SK-N-SH treated with all-trans-retinoic acid at 6 μM for 48 hours (cell line): ENCODE measurements around the gene ZP1.

ENCODE experiments used
- ATAC-seq: fragments of 200-7000 bp; cut with Tn5 transposase; 3 replicates; pipeline ENCODE4 v1.9.1; 2020; ENCODE audit warnings: mild to moderate bottlenecking, moderate library complexity
- ARNTL ChIP-seq: fragments of 450-650 bp; formaldehyde crosslinking; IDR thresholded peaks from 2 replicates; pipeline ENCODE4 v1.5.0; 2020; ENCODE audit warnings: low read depth, mild to moderate bottlenecking, moderate library complexity, borderline replicate concordance
- BACH2 ChIP-seq: fragments of 250-450 bp; sonication (Bioruptor Pico); IDR thresholded peaks from 2 replicates; pipeline ENCODE4 v1.9.0; 2021; ENCODE audit warnings: mild to moderate bottlenecking, borderline replicate concordance
- CSDC2 ChIP-seq: fragments of 250-450 bp; sonication (Bioruptor Pico); IDR thresholded peaks from 2 replicates; pipeline ENCODE4 v1.5.0; 2020; ENCODE audit warnings: mild to moderate bottlenecking, moderate library complexity
- ESRRG ChIP-seq: fragments of 250-450 bp; sonication (Bioruptor Pico); IDR thresholded peaks from 2 replicates; pipeline ENCODE4 v1.6.1; 2021; ENCODE audit warnings: mild to moderate bottlenecking
- ISL1 ChIP-seq: fragments of 250-450 bp; sonication (Bioruptor Pico); IDR thresholded peaks from 2 replicates; pipeline ENCODE4 v2.1.2; 2022; ENCODE audit warnings: mild to moderate bottlenecking, moderate library complexity
- RARB ChIP-seq: fragments of 250-450 bp; sonication (Bioruptor Pico); IDR thresholded peaks from 2 replicates; pipeline ENCODE4 v1.8.0; 2021; ENCODE audit warnings: mild to moderate bottlenecking, moderate library complexity
- SNAI2 ChIP-seq: fragments of 250-450 bp; sonication (Bioruptor Pico); IDR thresholded peaks from 2 replicates; pipeline ENCODE4 v1.5.0; 2020; ENCODE audit warnings: mild to moderate bottlenecking, moderate library complexity
- TCF4 ChIP-seq: fragments of 250-450 bp; sonication (Bioruptor Pico); IDR thresholded peaks from 2 replicates; pipeline ENCODE4 v1.8.0; 2021; ENCODE audit warnings: mild to moderate bottlenecking, moderate library complexity, borderline replicate concordance
- TOX ChIP-seq: fragments of 250-450 bp; sonication (Bioruptor Pico); IDR thresholded peaks from 2 replicates; pipeline ENCODE4 v1.8.0; 2021; ENCODE audit warnings: mild to moderate bottlenecking, moderate library complexity, borderline replicate concordance
- ZC3H10 ChIP-seq: fragments of 250-450 bp; sonication (Bioruptor Pico); IDR thresholded peaks from 2 replicates; pipeline ENCODE4 v1.5.1; 2021; ENCODE audit warnings: mild to moderate bottlenecking, moderate library complexity
- ZFP3 ChIP-seq: fragments of 250-450 bp; sonication (Bioruptor Pico); IDR thresholded peaks from 2 replicates; pipeline ENCODE4 v1.5.0; 2020; ENCODE audit warnings: mild to moderate bottlenecking, moderate library complexity
- ZFP30 ChIP-seq: fragments of 450-650 bp; formaldehyde crosslinking; IDR thresholded peaks from 2 replicates; pipeline ENCODE4 v1.5.0; 2022; ENCODE audit warnings: mild to moderate bottlenecking, moderate library complexity
- ZNF565 ChIP-seq: fragments of 450-650 bp; formaldehyde crosslinking; conservative IDR thresholded peaks from 2 replicates; pipeline ENCODE4 v1.5.0; 2020; ENCODE audit warnings: low read depth, mild to moderate bottlenecking, moderate library complexity
- ZNF8 ChIP-seq: fragments of 450-650 bp; formaldehyde crosslinking; IDR thresholded peaks from 2 replicates; pipeline ENCODE4 v1.5.0; 2020; ENCODE audit warnings: mild to moderate bottlenecking, moderate library complexity
- TF ChIP-seq, protein P1 (sequence below): fragments of 250-450 bp; sonication (Bioruptor Pico); IDR thresholded peaks from 2 replicates; pipeline ENCODE4 v1.8.0; 2021; ENCODE audit warnings: low read depth, mild to moderate bottlenecking, moderate library complexity, borderline replicate concordance
- TF ChIP-seq, protein P2 (sequence below): fragments of 250-450 bp; sonication (Bioruptor Pico); IDR thresholded peaks from 2 replicates; pipeline ENCODE4 v1.5.0; 2020; ENCODE audit warnings: mild to moderate bottlenecking, moderate library complexity
- TF ChIP-seq, protein P3 (sequence below): fragments of 250-450 bp; sonication (Bioruptor Pico); IDR thresholded peaks from 2 replicates; pipeline ENCODE4 v1.8.0; 2020; ENCODE audit warnings: mild to moderate bottlenecking, moderate library complexity, borderline replicate concordance
- TF ChIP-seq, protein P4 (sequence below): fragments of 250-450 bp; sonication (Bioruptor Pico); IDR thresholded peaks from 2 replicates; pipeline ENCODE4 v1.5.1; 2020; ENCODE audit warnings: low read depth, mild to moderate bottlenecking, moderate library complexity

ZP1 gene

DNA sequence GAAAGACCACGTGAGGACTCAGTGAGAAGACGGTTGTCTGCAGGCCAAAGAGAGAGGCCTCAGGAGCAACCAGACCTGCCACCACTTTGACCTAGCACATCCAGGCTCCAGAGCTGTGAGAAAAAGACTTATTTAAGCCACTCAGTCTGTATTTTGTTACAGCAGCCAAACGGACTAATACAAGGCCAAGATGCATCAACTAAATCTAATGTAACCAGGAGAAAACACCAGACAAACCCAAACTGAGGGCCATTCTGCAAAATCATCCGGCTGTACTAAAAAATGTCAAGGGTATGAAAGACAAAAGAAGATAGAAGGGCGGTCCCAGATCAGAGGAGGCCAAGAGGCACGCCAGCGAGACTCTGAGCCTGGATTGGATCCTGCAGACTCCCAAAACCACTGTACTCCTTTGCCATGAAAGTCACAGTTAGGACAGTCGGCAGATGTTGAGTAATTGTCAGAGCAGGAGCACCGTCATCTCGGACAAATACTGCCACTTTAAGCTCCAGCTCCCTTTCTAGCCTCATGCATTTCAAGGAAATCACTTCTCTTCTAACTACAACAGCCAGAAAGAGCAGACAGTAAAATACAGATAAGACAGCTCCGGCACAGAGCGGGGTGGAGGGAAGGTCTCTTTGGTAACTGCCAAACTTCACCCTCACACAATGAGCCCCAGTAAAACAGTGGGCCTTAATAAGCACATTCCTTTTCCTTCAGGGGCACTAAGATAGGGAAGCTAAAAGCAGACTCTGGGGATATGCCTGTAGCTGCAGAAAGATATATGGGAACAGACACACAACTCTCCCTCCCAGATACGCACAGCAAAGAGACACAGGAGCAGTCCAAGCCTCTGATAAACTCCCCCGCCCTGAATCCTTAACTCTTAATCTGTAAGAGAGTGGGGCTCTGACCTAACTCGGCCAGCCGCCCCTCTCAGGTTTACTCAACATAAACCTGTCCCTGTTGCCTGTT is 3.5 kb upstream of the ZP1 start (continued):
- TF ChIP-seq, protein P1, sequence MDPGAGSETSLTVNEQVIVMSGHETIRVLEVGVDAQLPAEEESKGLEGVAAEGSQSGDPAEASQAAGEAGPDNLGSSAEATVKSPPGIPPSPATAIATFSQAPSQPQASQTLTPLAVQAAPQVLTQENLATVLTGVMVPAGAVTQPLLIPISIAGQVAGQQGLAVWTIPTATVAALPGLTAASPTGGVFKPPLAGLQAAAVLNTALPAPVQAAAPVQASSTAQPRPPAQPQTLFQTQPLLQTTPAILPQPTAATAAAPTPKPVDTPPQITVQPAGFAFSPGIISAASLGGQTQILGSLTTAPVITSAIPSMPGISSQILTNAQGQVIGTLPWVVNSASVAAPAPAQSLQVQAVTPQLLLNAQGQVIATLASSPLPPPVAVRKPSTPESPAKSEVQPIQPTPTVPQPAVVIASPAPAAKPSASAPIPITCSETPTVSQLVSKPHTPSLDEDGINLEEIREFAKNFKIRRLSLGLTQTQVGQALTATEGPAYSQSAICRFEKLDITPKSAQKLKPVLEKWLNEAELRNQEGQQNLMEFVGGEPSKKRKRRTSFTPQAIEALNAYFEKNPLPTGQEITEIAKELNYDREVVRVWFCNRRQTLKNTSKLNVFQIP = no peak

DNA sequence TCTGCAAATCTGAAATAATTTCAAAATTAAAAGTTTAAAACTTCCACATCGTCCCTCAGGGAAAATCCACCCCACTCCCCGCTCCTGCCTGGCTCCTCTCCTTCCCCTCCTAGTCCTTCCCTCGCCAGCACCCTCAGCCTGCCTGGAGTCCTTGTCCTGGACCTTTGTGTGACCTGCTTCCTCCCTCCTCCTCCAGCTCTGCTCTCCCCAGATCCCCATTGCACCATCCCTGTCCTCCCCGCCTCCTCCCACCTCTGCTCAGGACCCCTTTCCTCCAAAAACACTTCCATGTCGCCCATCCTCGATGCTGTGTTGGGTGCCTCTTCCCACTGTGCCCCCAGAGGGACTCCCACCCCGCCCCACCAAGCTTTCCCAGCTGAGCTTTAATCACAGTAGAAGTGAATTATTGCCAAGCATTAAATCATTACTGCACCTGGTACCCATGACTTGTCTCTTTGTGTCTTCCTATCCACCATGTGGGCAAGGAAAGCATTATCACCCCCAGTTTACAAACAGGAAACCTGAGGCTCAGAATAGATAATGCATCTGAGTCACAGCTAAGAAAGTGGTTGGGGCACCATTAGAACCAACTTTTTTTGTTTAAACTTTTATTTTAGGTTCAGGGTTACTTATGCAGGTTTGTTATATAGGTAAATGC is 2.4 kb upstream of the ZP1 start:
- no peak for ATAC-seq

DNA sequence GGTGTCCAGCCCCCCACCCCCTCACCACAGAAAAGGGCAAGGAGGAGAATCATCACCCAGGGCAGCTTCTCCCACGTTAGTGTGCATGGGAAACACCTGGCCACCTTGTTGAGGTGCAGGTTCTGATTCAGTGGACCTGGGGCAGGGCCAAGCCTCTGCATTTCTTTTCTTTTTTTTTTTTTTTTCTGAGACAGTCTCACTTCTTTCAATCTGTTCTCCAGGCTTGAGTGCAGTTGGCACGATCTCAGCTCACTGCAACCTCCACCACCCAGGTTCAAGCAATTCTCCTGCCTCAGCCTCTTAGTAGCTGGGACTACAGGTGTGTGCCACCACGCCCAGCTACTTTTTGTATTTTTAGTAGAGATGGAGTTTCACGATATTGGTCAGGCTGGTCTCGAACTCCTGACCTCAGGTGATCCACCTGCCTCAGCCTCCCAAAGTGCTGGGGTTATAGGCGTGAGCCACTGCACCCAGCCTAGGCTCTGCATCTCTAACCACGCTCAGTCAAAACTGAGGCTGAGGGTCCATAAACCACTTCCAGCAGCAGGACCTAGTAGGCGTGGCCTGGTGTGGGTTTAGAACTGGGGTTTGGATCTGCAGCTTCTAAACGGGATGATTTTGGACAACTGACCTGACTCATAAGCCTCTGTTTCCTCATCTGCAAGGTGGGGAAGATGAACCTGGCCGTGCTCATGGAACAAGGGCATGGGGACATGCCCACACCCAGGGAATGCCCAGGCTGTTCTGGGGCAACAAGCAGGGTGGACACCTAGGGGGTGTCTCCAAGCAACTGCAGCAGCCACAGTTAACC is 734 bp downstream of the ZP1 start:
- TF ChIP-seq ESRRG (CRISPR knock-in tag) (no peak), CSDC2 (CRISPR knock-in tag) (no peak), TOX (CRISPR knock-in tag) (no peak), TCF4 (CRISPR knock-in tag) (no peak), ZNF8 (CRISPR knock-in tag) (no peak), ZFP3 (no peak), BACH2 (CRISPR knock-in tag) (no peak), ARNTL (CRISPR knock-in tag) (no peak), ZFP30 (CRISPR knock-in tag) (no peak), RARB (no peak), ZC3H10 (CRISPR knock-in tag) (no peak)
- TF ChIP-seq, protein P2, sequence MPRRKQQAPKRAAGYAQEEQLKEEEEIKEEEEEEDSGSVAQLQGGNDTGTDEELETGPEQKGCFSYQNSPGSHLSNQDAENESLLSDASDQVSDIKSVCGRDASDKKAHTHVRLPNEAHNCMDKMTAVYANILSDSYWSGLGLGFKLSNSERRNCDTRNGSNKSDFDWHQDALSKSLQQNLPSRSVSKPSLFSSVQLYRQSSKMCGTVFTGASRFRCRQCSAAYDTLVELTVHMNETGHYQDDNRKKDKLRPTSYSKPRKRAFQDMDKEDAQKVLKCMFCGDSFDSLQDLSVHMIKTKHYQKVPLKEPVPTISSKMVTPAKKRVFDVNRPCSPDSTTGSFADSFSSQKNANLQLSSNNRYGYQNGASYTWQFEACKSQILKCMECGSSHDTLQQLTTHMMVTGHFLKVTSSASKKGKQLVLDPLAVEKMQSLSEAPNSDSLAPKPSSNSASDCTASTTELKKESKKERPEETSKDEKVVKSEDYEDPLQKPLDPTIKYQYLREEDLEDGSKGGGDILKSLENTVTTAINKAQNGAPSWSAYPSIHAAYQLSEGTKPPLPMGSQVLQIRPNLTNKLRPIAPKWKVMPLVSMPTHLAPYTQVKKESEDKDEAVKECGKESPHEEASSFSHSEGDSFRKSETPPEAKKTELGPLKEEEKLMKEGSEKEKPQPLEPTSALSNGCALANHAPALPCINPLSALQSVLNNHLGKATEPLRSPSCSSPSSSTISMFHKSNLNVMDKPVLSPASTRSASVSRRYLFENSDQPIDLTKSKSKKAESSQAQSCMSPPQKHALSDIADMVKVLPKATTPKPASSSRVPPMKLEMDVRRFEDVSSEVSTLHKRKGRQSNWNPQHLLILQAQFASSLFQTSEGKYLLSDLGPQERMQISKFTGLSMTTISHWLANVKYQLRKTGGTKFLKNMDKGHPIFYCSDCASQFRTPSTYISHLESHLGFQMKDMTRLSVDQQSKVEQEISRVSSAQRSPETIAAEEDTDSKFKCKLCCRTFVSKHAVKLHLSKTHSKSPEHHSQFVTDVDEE (CRISPR knock-in tag) = no peak
- TF ChIP-seq, protein P3, sequence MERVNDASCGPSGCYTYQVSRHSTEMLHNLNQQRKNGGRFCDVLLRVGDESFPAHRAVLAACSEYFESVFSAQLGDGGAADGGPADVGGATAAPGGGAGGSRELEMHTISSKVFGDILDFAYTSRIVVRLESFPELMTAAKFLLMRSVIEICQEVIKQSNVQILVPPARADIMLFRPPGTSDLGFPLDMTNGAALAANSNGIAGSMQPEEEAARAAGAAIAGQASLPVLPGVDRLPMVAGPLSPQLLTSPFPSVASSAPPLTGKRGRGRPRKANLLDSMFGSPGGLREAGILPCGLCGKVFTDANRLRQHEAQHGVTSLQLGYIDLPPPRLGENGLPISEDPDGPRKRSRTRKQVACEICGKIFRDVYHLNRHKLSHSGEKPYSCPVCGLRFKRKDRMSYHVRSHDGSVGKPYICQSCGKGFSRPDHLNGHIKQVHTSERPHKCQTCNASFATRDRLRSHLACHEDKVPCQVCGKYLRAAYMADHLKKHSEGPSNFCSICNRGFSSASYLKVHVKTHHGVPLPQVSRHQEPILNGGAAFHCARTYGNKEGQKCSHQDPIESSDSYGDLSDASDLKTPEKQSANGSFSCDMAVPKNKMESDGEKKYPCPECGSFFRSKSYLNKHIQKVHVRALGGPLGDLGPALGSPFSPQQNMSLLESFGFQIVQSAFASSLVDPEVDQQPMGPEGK (CRISPR knock-in tag) = no peak
- ATAC-seq = no peak

More for the DNA sequence above, 2.4 kb upstream of the ZP1 start:
- TF ChIP-seq ZNF8 (CRISPR knock-in tag) = no peak
- TF ChIP-seq, protein P4, sequence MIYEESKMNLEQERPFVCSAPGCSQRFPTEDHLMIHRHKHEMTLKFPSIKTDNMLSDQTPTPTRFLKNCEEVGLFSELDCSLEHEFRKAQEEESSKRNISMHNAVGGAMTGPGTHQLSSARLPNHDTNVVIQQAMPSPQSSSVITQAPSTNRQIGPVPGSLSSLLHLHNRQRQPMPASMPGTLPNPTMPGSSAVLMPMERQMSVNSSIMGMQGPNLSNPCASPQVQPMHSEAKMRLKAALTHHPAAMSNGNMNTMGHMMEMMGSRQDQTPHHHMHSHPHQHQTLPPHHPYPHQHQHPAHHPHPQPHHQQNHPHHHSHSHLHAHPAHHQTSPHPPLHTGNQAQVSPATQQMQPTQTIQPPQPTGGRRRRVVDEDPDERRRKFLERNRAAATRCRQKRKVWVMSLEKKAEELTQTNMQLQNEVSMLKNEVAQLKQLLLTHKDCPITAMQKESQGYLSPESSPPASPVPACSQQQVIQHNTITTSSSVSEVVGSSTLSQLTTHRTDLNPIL (CRISPR knock-in tag) = no peak
- no peak for TF ChIP-seq ARNTL (CRISPR knock-in tag)
- no peak for TF ChIP-seq ZNF565 (CRISPR knock-in tag)
- no peak for TF ChIP-seq ESRRG (CRISPR knock-in tag)
- no peak for TF ChIP-seq CSDC2 (CRISPR knock-in tag)
- TF ChIP-seq ISL1 = no peak
- TF ChIP-seq BACH2 (CRISPR knock-in tag) = no peak
- TF ChIP-seq, protein P1 = no peak
- TF ChIP-seq ZFP3 = no peak
- TF ChIP-seq SNAI2 (CRISPR knock-in tag) = no peak
